ENCODE data around the gene ZNF496.
A peak's percentile ranks its signal among the peaks of the same experiment; 100 is the strongest.

ZNF496 gene

GRCh38 chr1:247338723-247339275, 7.1 kb upstream of the ZNF496 start:
- Histone ChIP-seq H3K4me3 (ENCODE audit: low read depth in 1 of 5, low read length in 5 of 5) (no peak overlapping the region), H3K36me3 (ENCODE audit: control insufficient read depth in 5 of 5, insufficient read depth in 5 of 5, low read length in 5 of 5) (peaks cover 0 to 5% (median 5%) of the 10 kb centered on the region in 5 donors), H3K9me3 (ENCODE audit: control insufficient read depth in 5 of 5, low read length in 5 of 5) (no peaks in the 10 kb centered on the region), H3K9ac (ENCODE audit: low read length in 5 of 5) (no peak overlapping the region), H3K27ac (ENCODE audit: low read depth, low read length) (no peak overlapping the region), H3K4me1 (ENCODE audit: control insufficient read depth in 5 of 5, insufficient read depth in 5 of 5, low read length in 5 of 5) (peaks cover 0 to 16% (median 7%) of the 10 kb centered on the region in 5 donors), H3K27me3 (ENCODE audit: control insufficient read depth in 5 of 5, insufficient read depth in 4 of 5, low read length in 5 of 5) (no peaks in the 10 kb centered on the region)

GRCh38 chr1:247337961-247338360, 6.3 kb upstream of the ZNF496 start:
- no peaks in the 10 kb centered on the region for H3K27me3 ChIP-seq (ENCODE audit: control insufficient read depth in 5 of 5, insufficient read depth in 4 of 5, low read length in 5 of 5)
- H3K9ac ChIP-seq (ENCODE audit: low read length in 5 of 5): no peak overlapping the region
- H3K4me3 ChIP-seq (ENCODE audit: low read depth in 1 of 5, low read length in 5 of 5): no peak overlapping the region
- H3K27ac ChIP-seq (ENCODE audit: low read depth, low read length): no peak overlapping the region
- H3K4me1 ChIP-seq (ENCODE audit: control insufficient read depth in 5 of 5, insufficient read depth in 5 of 5, low read length in 5 of 5): peaks cover 0 to 22% (median 7%) of the 10 kb centered on the region in 5 donors
- H3K9me3 ChIP-seq (ENCODE audit: control insufficient read depth in 5 of 5, low read length in 5 of 5): no peaks in the 10 kb centered on the region
- H3K36me3 ChIP-seq (ENCODE audit: control insufficient read depth in 5 of 5, insufficient read depth in 5 of 5, low read length in 5 of 5): peaks cover 0 to 5% (median 5%) of the 10 kb centered on the region in 5 donors

- no peak overlapping the region for H3K9ac ChIP-seq (ENCODE audit: low read length in 5 of 5)
- no peaks in the 10 kb centered on the region for H3K27me3 ChIP-seq (ENCODE audit: control insufficient read depth in 5 of 5, insufficient read depth in 4 of 5, low read length in 5 of 5)
- peaks cover 0 to 5% (median 5%) of the 10 kb centered on the region in 5 donors for H3K36me3 ChIP-seq (ENCODE audit: control insufficient read depth in 5 of 5, insufficient read depth in 5 of 5, low read length in 5 of 5)
- no peak overlapping the region for H3K27ac ChIP-seq (ENCODE audit: low read depth, low read length)
- no peak overlapping the region for H3K4me3 ChIP-seq (ENCODE audit: low read depth in 1 of 5, low read length in 5 of 5)
- no peaks in the 10 kb centered on the region for H3K9me3 ChIP-seq (ENCODE audit: control insufficient read depth in 5 of 5, low read length in 5 of 5)
- H3K4me1 ChIP-seq (ENCODE audit: control insufficient read depth in 5 of 5, insufficient read depth in 5 of 5, low read length in 5 of 5): peaks cover 0 to 29% (median 14%) of the 10 kb centered on the region in 5 donors
Observed at GRCh38 chr1:247337250-247337746, 5.6 kb upstream of the ZNF496 start.

- Histone ChIP-seq H3K9me3 (ENCODE audit: control insufficient read depth in 5 of 5, low read length in 5 of 5) (no peaks in the 10 kb centered on the region), H3K9ac (ENCODE audit: low read length in 5 of 5) (no peak overlapping the region), H3K4me3 (ENCODE audit: low read depth in 1 of 5, low read length in 5 of 5) (no peak overlapping the region), H3K36me3 (ENCODE audit: control insufficient read depth in 5 of 5, insufficient read depth in 5 of 5, low read length in 5 of 5) (peaks cover 0 to 5% (median 5%) of the 10 kb centered on the region in 5 donors), H3K4me1 (ENCODE audit: control insufficient read depth in 5 of 5, insufficient read depth in 5 of 5, low read length in 5 of 5) (peaks cover 0 to 31% (median 16%) of the 10 kb centered on the region in 5 donors), H3K27ac (ENCODE audit: low read depth, low read length) (no peak overlapping the region), H3K27me3 (ENCODE audit: control insufficient read depth in 5 of 5, insufficient read depth in 4 of 5, low read length in 5 of 5) (no peaks in the 10 kb centered on the region)
Observed at GRCh38 chr1:247336390-247336789, 4.7 kb upstream of the ZNF496 start.

GRCh38 chr1:247335882-247336281, 4.2 kb upstream of the ZNF496 start:
- H3K9me3 ChIP-seq (ENCODE audit: control insufficient read depth in 5 of 5, low read length in 5 of 5): no peaks in the 10 kb centered on the region
- H3K9ac ChIP-seq (ENCODE audit: low read length in 5 of 5): no peak overlapping the region
- H3K36me3 ChIP-seq (ENCODE audit: control insufficient read depth in 5 of 5, insufficient read depth in 5 of 5, low read length in 5 of 5): peaks cover 0 to 5% (median 5%) of the 10 kb centered on the region in 5 donors
- H3K27ac ChIP-seq (ENCODE audit: low read depth, low read length): no peak overlapping the region
- H3K4me1 ChIP-seq (ENCODE audit: control insufficient read depth in 5 of 5, insufficient read depth in 5 of 5, low read length in 5 of 5): peaks cover 0 to 32% (median 20%) of the 10 kb centered on the region in 5 donors
- H3K4me3 ChIP-seq (ENCODE audit: low read depth in 1 of 5, low read length in 5 of 5): no peak overlapping the region
- H3K27me3 ChIP-seq (ENCODE audit: control insufficient read depth in 5 of 5, insufficient read depth in 4 of 5, low read length in 5 of 5): no peaks in the 10 kb centered on the region

- Histone ChIP-seq H3K9ac (ENCODE audit: low read length in 5 of 5) (no peak overlapping the region), H3K27ac (ENCODE audit: low read depth, low read length) (no peak overlapping the region)
Observed at GRCh38 chr1:247334378-247335133, 2.9 kb upstream of the ZNF496 start.

GRCh38 chr1:247332623-247333361, 1.1 kb upstream of the ZNF496 start:
- Histone ChIP-seq H3K36me3 (ENCODE audit: control insufficient read depth in 5 of 5, insufficient read depth in 5 of 5, low read length in 5 of 5) (peaks cover 0 to 22% (median 15%) of the 10 kb centered on the region in 5 donors), H3K27ac (ENCODE audit: low read depth, low read length) (peak overlapping the region; percentile 33), H3K9ac (ENCODE audit: low read length in 5 of 5) (peak overlapping the region in 4 of 5 donors; percentile 48 to 76 (median 53)), H3K4me1 (ENCODE audit: control insufficient read depth in 5 of 5, insufficient read depth in 5 of 5, low read length in 5 of 5) (peaks cover 5 to 42% (median 28%) of the 10 kb centered on the region in 5 donors), H3K27me3 (ENCODE audit: control insufficient read depth in 5 of 5, insufficient read depth in 4 of 5, low read length in 5 of 5) (no peaks in the 10 kb centered on the region), H3K9me3 (ENCODE audit: control insufficient read depth in 5 of 5, low read length in 5 of 5) (no peaks in the 10 kb centered on the region), H3K4me3 (ENCODE audit: low read depth in 1 of 5, low read length in 5 of 5) (peak overlapping the region; percentile 54 to 88 (median 78))

More at GRCh38 chr1:247334378-247335133, 2.9 kb upstream of the ZNF496 start:
- H3K36me3 ChIP-seq (ENCODE audit: control insufficient read depth in 5 of 5, insufficient read depth in 5 of 5, low read length in 5 of 5): peaks cover 0 to 7% (median 2%) of the 10 kb centered on the region in 5 donors
- peaks cover 5 to 42% (median 28%) of the 10 kb centered on the region in 5 donors for H3K4me1 ChIP-seq (ENCODE audit: control insufficient read depth in 5 of 5, insufficient read depth in 5 of 5, low read length in 5 of 5)
- no peak overlapping the region for H3K4me3 ChIP-seq (ENCODE audit: low read depth in 1 of 5, low read length in 5 of 5)
- H3K27me3 ChIP-seq (ENCODE audit: control insufficient read depth in 5 of 5, insufficient read depth in 4 of 5, low read length in 5 of 5): no peaks in the 10 kb centered on the region
- H3K9me3 ChIP-seq (ENCODE audit: control insufficient read depth in 5 of 5, low read length in 5 of 5): no peaks in the 10 kb centered on the region

GRCh38 chr1:247332215-247332622, 552 bp upstream of the ZNF496 start:
- Histone ChIP-seq H3K9me3 (ENCODE audit: control insufficient read depth in 5 of 5, low read length in 5 of 5) (no peaks in the 10 kb centered on the region), H3K27me3 (ENCODE audit: control insufficient read depth in 5 of 5, insufficient read depth in 4 of 5, low read length in 5 of 5) (no peaks in the 10 kb centered on the region), H3K4me3 (ENCODE audit: low read depth in 1 of 5, low read length in 5 of 5) (peak overlapping the region; percentile 54 to 88 (median 78)), H3K9ac (ENCODE audit: low read length in 5 of 5) (peak overlapping the region in 4 of 5 donors; percentile 49 to 83 (median 66)), H3K36me3 (ENCODE audit: control insufficient read depth in 5 of 5, insufficient read depth in 5 of 5, low read length in 5 of 5) (peaks cover 0 to 24% (median 15%) of the 10 kb centered on the region in 5 donors), H3K27ac (ENCODE audit: low read depth, low read length) (peak overlapping the region; percentile 33), H3K4me1 (ENCODE audit: control insufficient read depth in 5 of 5, insufficient read depth in 5 of 5, low read length in 5 of 5) (peaks cover 5 to 42% (median 28%) of the 10 kb centered on the region in 5 donors)

GRCh38 chr1:247331172-247331524, 519 bp downstream of the ZNF496 start:
- H3K27ac ChIP-seq (ENCODE audit: low read depth, low read length): peak overlapping the region; percentile 54
- peak overlapping the region in 4 of 5 donors; percentile 75 to 88 (median 80) for H3K4me3 ChIP-seq (ENCODE audit: low read depth in 1 of 5, low read length in 5 of 5)
- H3K9me3 ChIP-seq (ENCODE audit: control insufficient read depth in 5 of 5, low read length in 5 of 5): no peaks in the 10 kb centered on the region
- H3K9ac ChIP-seq (ENCODE audit: low read length in 5 of 5): peak overlapping the region in 4 of 5 donors; percentile 68 to 89 (median 86)
- peaks cover 0 to 26% (median 20%) of the 10 kb centered on the region in 5 donors for H3K36me3 ChIP-seq (ENCODE audit: control insufficient read depth in 5 of 5, insufficient read depth in 5 of 5, low read length in 5 of 5)
- peaks cover 5 to 39% (median 28%) of the 10 kb centered on the region in 5 donors for H3K4me1 ChIP-seq (ENCODE audit: control insufficient read depth in 5 of 5, insufficient read depth in 5 of 5, low read length in 5 of 5)
- H3K27me3 ChIP-seq (ENCODE audit: control insufficient read depth in 5 of 5, insufficient read depth in 4 of 5, low read length in 5 of 5): no peaks in the 10 kb centered on the region

Data from subcutaneous abdominal adipose tissue (tissue), 5 donors.